LNCAP (cell line): Measurements from ENCODE around the gene AIG1.

ENCODE experiments used
- CTCF ChIP-seq: fragments of 450-650 bp; IDR thresholded peaks from 2 replicates; pipeline ENCODE4 v1.5.1; 2017; ENCODE audit warnings: mild to moderate bottlenecking

Gene AIG1

GRCh38 chr6:143112837-143113236, 52.1 kb downstream of the AIG1 start:
- TF ChIP-seq CTCF = no peak

GRCh38 chr6:143115728-143116127, 55.0 kb downstream of the AIG1 start:
- no peak for TF ChIP-seq CTCF

GRCh38 chr6:143117108-143117507, 56.4 kb downstream of the AIG1 start:
- TF ChIP-seq CTCF = no peak

- no peak for TF ChIP-seq CTCF
Observed at GRCh38 chr6:143119260-143119659, 58.6 kb downstream of the AIG1 start.

- no peak for TF ChIP-seq CTCF
Observed at GRCh38 chr6:143123081-143123480, 62.4 kb downstream of the AIG1 start.

GRCh38 chr6:143123941-143124340, 63.3 kb downstream of the AIG1 start:
- no peak for TF ChIP-seq CTCF

GRCh38 chr6:143125455-143125854, 64.8 kb downstream of the AIG1 start:
- no peak for TF ChIP-seq CTCF

GRCh38 chr6:143125864-143126573, 65.3 kb downstream of the AIG1 start:
- TF ChIP-seq CTCF = no peak
